Progenitor cell of endocrine pancreas (in vitro differentiated cells): Measurements from ENCODE around the gene RBM10. TPM values are rescaled to one million over a fixed set of nuclear protein-coding genes. Genes with fewer than 3 reads are reported as not detected.

Source experiments
- DNase-seq: peaks from one replicate; pipeline ENCODE4 v3.0.0; 2021; ENCODE audit warnings: low spot score; ENCODE audit not compliant: unreplicated experiment
- H3K27ac Mint-ChIP-seq: 2 replicates; pipeline ENCODE4 v1.8.0; 2021; ENCODE audit warnings: mild to moderate bottlenecking, moderate library complexity, mixed read lengths
- H3K27me3 Mint-ChIP-seq: 2 replicates; pipeline ENCODE4 v1.8.0; 2021; ENCODE audit warnings: mixed read lengths
- H3K36me3 Mint-ChIP-seq: 2 replicates; pipeline ENCODE4 v1.8.0; 2022; ENCODE audit warnings: mixed read lengths; ENCODE audit not compliant: insufficient read depth
- H3K4me1 Mint-ChIP-seq: 2 replicates; pipeline ENCODE4 v1.8.0; 2021; ENCODE audit warnings: low read depth, mixed read lengths
- H3K4me3 Mint-ChIP-seq: 2 replicates; pipeline ENCODE4 v1.8.0; 2021; ENCODE audit warnings: low read depth, mild to moderate bottlenecking, moderate library complexity, mixed read lengths
- H3K9me3 Mint-ChIP-seq: 2 replicates; pipeline ENCODE4 v1.8.0; 2021; ENCODE audit warnings: low read depth, mixed read lengths
- total RNA-seq: library from RNA; stranded (reverse); gene quantifications from 2 replicates; pipeline ENCODE4 v1.2.1, GENCODE V29; 2021
- TF ChIP-seq, protein P1 (sequence below): fragments of 200-600 bp; sonication (generic); IDR thresholded peaks from one replicate; pipeline ENCODE4 v1.5.0; 2021; ENCODE audit warnings: antibody characterized with exemption, mild to moderate bottlenecking; ENCODE audit not compliant: unreplicated experiment

Gene RBM10
- total RNA-seq, 1 donor from 2014 or later, result 68.2 TPM

DNA sequence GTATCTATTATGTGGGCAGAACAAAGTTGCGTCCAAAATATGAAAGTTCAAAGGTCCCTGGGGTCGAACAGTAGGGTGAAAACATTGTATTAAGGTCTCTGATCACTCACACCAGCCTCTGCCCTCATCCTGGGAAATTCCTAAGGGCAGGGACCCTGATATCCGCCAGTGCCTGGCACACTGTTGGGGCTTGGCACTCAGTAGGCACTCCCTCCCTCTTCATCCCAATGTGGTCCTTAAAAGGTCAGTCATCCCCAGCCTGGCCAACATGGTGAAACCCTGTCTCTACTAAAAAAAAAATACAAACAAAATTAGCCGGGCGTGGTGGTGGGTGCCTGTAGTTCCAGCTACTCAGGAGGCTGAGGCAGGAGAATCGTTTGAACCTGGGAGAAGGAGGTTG, 6.8 kb upstream of the RBM10 start:
- TF ChIP-seq, protein P1, sequence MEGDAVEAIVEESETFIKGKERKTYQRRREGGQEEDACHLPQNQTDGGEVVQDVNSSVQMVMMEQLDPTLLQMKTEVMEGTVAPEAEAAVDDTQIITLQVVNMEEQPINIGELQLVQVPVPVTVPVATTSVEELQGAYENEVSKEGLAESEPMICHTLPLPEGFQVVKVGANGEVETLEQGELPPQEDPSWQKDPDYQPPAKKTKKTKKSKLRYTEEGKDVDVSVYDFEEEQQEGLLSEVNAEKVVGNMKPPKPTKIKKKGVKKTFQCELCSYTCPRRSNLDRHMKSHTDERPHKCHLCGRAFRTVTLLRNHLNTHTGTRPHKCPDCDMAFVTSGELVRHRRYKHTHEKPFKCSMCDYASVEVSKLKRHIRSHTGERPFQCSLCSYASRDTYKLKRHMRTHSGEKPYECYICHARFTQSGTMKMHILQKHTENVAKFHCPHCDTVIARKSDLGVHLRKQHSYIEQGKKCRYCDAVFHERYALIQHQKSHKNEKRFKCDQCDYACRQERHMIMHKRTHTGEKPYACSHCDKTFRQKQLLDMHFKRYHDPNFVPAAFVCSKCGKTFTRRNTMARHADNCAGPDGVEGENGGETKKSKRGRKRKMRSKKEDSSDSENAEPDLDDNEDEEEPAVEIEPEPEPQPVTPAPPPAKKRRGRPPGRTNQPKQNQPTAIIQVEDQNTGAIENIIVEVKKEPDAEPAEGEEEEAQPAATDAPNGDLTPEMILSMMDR, result no peak
- DNase-seq, result no peak
- H3K9me3 Mint-ChIP-seq, result peaks cover 11% of the 10 kb centered on the region
- no peak overlapping the region for H3K27ac Mint-ChIP-seq
- peaks cover 7% of the 10 kb centered on the region for H3K36me3 Mint-ChIP-seq
- H3K27me3 Mint-ChIP-seq, result no peaks in the 10 kb centered on the region
- no peaks in the 10 kb centered on the region for H3K4me1 Mint-ChIP-seq
- no peak overlapping the region for H3K4me3 Mint-ChIP-seq

DNA sequence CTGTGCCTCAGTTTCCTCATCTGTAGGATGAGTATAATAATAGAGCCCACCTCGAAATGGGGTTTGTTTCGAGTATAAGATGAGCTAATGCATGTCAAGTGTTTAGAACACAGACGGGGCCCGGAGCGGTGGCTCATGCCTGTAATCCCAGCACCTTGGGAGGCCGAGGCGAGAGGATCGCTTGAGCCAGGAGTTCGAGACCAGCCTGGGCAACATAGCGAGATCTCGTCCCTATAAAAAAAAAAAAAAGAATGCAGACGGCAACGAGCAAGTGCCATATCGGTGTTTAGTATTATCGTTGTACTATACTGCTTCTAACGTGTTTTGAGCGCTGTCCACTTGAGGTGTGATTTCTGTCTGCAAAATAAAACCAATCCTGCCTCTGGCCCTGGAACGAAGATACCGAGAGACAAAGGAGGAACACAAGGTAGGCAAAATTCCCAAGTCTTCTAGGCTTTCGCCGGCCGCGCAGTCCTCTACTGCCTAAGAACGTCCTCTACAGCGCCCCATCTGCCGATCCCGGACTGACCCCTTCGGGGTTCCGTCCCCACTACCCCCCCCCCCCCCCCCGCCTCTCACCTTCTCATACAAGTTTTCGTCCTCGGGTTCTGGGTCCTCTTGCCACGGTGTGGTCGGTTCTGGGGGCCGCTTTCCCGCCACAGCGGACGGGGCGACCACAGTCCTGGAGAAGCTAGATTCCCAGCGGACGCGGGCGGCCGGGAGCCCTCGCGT, 961 bp upstream of the RBM10 start:
- H3K9me3 Mint-ChIP-seq, result peaks cover 15% of the 10 kb centered on the region
- peak overlapping the region; percentile 99 for H3K27ac Mint-ChIP-seq
- DNase-seq, result no peak
- peak overlapping the region; percentile 97 for H3K4me3 Mint-ChIP-seq
- H3K27me3 Mint-ChIP-seq, result no peaks in the 10 kb centered on the region
- TF ChIP-seq, protein P1, result no peak
- H3K4me1 Mint-ChIP-seq, result peaks cover 6% of the 10 kb centered on the region
- peaks cover 14% of the 10 kb centered on the region for H3K36me3 Mint-ChIP-seq

DNA sequence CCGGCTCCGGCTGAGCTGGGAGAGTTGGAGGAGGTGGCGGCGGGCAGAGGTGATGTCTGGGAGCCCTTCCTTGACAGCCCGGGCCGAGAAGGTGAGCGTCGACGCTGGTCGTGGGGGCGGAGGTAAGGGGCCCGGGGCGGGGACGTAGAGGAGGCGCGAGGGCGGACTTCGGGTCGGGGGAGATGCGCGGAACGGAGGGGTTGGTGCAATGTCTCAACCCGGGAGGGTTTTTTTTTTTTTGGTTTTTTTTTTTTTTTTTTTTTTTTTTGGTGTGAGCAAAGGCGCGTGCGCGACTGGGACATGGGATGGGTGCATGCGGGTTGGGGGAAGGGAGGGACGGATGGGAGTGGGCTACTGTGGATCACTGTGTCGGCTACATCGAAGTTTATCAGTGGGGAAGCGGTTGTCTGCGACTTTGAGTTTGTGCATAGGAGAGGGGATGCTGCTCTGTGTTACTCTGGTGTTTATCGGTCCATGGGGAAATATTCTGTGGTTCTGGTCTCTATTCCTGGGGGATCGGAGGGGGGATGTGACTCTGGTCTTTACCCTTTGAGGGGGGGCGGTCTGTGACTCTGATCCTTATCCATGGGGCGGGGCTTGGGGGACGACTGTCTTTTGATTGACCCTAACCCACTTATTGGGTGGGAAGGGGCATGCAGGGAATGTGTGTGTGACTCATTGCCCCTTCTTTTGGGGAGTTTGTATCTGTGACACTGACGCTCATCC, 537 bp downstream of the RBM10 start:
- peaks cover 6% of the 10 kb centered on the region for H3K4me1 Mint-ChIP-seq
- DNase-seq, result no peak
- peaks cover 16% of the 10 kb centered on the region for H3K36me3 Mint-ChIP-seq
- peaks cover 10% of the 10 kb centered on the region for H3K9me3 Mint-ChIP-seq
- H3K27me3 Mint-ChIP-seq, result no peaks in the 10 kb centered on the region
- TF ChIP-seq, protein P1, result no peak
- peak overlapping the region; percentile 99 for H3K27ac Mint-ChIP-seq
- peak overlapping the region; percentile 97 for H3K4me3 Mint-ChIP-seq

DNA sequence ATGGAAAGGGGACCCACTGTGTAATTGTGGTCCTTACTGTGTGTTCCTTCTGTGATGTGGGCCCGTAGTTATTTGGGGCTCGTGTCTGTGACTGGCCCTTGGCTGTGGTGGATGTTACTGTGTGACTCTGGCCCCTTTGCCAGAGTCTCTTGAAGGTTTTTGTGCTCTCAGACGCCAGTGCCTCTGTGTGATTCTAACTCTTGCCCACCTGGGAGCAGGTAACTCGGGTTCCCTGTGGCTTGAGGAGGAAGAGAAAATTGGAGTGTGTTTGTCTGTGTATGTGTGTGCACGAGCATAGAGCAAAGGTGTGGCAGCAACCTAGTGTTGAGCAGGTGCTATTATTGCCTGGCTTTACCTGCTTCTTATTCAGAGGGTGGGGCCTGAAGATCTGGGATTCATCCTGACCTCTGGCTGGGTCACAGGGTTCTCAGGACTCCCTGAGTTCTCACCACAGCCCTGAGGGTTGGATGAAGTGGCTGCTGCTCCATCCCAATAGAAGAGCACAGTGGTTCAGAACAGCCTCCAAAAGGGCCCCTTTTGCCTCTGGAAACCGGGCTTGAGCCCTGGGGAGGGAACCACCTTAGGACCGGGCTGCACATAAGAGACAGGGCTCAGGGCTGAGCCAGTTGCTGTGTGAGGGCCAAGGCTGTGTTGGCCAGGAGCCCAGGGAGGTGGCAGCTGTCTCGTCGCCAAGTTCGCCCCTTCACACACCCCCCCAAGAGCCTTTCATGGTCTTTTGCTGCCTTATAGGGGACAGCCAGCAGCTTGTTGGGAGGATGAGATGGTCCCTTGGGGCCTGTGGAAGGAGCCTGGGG, 1.3 kb downstream of the RBM10 start:
- Mint-ChIP-seq H3K27me3 (no peaks in the 10 kb centered on the region), H3K27ac (peak overlapping the region; percentile 99), H3K4me1 (peaks cover 6% of the 10 kb centered on the region), H3K36me3 (peaks cover 16% of the 10 kb centered on the region), H3K9me3 (peaks cover 10% of the 10 kb centered on the region), H3K4me3 (peak overlapping the region; percentile 97)
- TF ChIP-seq, protein P1, result no peak
- DNase-seq, result no peak
